NCI-H1417 treated with DMSO at 0.1 percent for 48 hours (cell line): Measurements from ENCODE around the gene KLF2.
"Not testable (repeated sequence)": the region's sequence is repeated elsewhere in the genome, so short reads cannot be mapped to it uniquely, and the experiment has no call there.

Experiments used
- DNase-seq: peaks from one replicate; lab custom pipeline; 2025; lab: John Stamatoyannopoulos, UW

Gene KLF2

GRCh38 chr19:16338470-16339360 is 14.1 kb downstream of the KLF2 start:
- no peak for DNase-seq

DNA sequence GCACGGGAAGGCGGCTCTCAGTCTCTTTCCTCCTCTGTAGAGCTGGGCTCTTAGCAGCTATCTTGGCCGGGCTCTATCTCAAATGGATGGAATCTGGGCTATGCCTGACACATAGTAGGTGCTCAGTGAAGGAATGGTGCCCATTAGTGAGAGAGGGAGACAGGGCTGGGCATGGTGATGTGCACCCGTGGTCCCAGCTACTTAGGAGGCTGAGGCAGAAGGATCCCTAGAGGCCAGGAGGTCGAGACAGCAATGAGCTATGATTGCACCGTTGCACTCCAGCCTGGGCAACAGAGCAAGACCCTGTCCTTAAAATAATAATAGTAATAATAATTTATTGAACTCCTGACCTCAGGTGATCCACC is 14.7 kb downstream of the KLF2 start:
- no peak for DNase-seq

GRCh38 chr19:16340092-16340491 is 15.5 kb downstream of the KLF2 start:
- DNase-seq: no peak

GRCh38 chr19:16340654-16341053 is 16.0 kb downstream of the KLF2 start:
- DNase-seq: no peak

DNA sequence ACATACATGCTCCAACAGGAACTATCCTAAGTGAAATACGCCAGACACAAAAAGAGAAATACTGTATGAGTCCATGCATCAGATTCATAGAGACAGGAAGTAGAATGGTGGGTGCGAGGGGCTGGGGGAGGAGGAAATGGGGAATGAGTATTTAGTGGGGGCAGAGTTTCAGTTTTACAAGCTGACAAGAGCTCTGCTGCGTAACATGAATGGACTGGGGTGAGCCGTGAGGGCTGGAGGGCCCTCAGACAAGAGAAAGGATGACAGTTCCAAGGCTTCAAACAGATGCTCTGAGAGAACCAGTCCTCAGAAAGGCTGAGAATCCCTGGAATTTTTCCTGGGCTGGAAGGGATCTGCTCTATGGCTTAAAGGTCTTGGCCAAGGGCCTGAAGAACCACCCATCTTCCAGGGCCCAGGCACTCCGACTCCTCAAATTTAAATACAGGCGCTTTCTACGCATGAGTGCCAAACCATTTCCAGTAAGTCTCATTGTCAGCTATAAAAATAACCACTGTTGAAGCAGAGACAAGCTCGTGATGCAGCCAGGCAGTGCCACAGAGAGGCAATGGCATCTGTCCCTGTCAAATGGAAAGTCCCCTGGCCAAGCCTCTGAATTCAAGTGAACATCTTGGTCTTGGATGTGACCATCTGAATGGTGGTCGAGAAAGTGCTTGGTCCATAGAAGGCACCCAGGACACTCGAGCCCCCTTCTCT is 17.5 kb downstream of the KLF2 start:
- no peak for DNase-seq

GRCh38 chr19:16343156-16343555 is 18.5 kb downstream of the KLF2 start:
- DNase-seq: no peak

DNA sequence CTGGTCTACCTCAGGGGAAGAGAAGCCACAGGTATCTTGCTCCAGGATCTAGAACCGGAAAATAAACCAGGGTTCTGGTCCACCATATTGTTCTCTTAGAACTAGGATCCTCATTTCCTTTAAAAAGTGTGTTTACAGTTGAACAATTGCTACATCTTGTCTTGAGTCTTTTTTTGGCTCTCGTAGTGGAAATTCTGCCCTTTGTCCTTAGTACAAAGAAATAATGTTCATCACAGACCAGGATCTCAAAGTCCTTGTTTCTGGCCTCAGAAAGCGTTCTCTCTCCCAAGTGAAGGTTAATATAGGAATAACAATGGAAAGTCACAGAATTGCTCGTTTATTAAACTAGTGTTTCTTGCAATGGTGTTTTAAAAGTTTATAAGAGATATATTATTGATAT is 20.8 kb downstream of the KLF2 start:
- DNase-seq: no peak

DNA sequence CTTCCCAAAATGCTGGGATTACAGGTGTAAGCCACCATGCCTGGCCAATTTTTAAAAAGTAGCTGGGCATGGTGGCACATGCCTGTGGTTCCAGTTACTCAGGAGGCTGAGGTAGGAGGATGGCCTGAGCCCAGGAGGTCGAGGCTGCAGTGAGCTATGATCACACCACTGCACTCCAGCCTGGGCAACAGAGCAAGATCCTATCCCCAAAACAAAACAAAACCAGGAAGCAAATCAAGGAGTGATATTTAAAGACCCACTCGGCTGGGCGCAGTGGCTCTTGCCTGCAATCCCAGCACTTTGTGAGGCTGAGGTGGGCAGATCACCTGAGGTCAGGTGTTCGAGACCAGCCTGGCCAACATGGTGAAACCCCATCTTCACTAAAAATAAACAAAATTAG is 22.5 kb downstream of the KLF2 start:
- not testable (repeated sequence) for DNase-seq

DNA sequence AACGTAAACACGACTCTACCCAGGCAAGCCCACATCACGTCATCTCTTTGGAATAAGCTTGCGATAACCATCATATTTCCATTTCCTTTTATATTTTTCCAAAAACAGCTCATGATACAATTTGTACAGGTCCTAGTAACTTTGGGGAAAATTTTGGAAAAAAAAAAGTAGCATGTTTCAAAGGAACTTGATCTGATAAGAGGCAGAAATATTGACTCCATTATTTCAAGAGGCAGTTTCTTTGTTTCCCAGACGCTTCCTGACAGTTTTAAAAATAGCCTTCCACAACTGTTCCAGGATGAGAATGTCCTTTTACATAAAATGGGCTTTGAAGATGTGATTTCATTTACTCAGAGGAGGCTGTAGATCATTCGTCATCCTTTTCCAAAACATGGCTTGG is 23.1 kb downstream of the KLF2 start:
- DNase-seq: no peak

DNA sequence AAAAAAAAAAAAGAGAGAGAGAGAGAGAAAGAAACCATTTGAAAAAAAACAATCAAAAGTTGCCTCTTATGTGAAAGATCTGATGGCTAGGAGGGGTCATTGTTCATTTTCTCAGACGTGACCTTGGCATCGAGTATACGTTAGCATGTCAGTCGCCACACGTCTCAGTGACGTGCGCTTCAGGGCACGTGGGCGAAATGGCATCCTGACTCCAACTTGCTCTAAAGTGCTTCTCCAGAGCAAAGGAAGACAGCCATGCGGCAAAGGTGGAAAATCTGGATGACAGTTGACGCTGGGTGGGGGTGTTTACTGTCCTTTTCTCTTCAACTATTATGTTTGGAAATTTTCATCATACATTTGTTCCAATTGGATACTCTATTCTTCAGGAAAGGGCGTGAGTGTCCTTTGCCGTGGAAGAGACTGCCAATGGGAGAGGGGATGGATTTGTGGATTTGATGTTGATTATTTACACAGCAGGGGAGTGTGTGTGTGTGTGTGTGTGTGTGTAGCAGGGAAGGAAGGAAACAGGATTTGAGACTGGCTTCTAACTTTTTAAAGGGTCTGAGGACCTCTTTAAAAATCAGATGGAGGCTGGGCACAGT is 25.0 kb downstream of the KLF2 start:
- DNase-seq: no peak

DNA sequence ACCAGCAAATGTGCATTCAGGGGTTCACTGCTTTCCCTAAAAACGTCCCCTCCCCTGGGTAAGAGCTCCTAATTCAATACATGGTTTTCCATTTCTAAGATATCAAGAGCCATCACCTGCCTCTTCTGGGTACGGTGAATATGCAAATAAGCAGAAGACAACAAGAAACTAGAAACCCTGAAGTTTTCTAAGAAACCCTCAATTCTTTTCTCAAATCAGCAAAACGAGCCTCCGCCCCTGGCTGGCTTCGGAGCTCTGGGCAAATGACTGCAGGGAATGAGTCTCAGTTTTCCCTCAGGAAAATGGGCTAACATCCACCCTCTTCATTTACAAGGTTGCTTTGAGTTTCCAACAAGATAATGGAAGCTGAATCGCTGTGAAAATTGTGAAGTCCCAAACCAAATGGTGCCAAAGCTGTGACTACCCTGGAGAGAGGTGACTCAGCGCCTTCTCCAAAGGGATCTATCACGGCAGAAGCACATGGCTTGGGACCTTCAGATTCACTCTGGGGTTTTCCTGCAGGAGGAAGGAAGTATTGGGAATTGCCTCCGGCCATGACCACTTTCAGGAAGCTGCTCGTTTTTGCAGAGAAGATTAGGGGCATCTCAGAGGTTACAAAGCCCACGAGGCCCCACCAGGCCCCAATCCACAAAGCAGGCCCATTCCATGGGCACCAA is 26.6 kb downstream of the KLF2 start:
- DNase-seq: no peak

GRCh38 chr19:16355293-16356043 is 30.8 kb downstream of the KLF2 start:
- no peak for DNase-seq

DNA sequence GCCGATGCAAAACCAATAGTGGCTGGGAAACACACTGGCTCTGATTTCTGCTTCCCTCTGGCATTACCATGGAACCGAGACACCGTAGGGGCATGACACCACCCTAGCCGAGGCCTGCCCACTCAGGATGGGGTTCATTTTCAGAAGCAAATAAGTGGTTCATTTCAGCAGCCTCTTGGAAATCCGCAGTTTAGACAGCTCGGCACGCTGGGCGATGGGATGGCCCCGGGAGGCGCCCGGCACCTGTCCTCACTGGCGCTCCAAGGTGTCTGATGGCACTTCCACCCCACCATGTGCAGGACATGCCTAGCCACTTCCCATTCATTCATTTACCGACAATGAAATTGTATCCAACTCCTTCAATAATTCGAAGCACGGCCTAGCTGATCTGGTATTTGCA is 33.8 kb downstream of the KLF2 start:
- DNase-seq: no peak

GRCh38 chr19:16359074-16359473 is 34.4 kb downstream of the KLF2 start:
- DNase-seq: no peak

DNA sequence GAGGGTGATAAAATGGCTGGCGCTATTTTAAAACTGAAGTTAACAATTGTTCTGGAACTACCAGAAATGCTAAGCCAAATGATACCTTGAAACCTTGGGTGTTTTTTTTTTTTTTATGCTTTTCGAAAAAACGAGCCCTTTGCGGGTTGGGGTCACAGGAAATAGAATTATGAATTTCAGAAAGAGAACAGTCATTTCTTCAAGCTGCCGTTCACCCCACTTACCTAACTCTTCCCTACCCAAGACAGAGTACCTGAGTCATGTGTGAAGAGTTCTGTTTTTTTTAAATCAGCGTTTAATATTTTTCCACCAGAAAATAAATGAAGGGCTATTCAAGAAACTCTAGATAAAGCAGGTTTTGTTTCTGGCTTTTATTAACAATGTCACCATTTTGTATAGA is 35.3 kb downstream of the KLF2 start:
- no peak for DNase-seq

DNA sequence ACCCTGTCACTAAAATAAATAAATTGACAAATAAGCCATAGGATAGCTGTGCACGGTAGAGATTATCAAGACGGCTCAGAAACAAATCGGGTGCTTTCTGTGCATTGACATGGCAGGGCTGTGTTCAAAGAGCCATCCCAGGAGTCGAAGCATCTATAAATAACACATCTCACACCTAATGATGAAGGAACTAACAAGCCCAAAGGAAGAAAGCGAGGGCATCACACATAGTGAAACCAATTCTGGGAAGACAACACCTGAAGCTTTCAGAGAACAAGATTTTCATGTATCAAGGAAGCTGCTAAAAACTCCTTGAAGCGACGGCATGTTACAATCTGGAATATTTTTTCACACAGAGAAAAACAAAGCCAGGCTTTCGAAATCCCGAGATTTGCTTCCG is 36.1 kb downstream of the KLF2 start:
- no peak for DNase-seq

- no peak for DNase-seq
Measured at GRCh38 chr19:16361254-16361653, 36.6 kb downstream of the KLF2 start.

DNA sequence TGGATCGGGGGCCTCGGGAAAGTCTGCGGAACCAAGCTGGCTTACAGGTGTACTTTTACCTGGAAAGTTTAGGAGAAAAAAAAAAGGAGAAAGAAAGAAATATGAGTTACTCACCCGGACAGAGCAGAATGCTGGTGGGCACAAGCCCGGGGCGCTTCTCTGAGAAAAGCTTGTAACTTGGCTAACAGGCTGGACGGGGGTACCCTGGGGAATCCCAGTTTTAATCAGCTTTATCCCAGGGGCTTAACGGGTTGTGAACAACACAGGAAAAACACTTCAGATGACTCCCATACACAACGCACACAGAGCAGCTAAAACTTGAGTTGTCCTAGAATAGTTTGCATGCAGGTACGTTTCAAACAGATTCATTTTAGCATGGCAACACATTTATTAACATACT is 37.3 kb downstream of the KLF2 start:
- no peak for DNase-seq

DNA sequence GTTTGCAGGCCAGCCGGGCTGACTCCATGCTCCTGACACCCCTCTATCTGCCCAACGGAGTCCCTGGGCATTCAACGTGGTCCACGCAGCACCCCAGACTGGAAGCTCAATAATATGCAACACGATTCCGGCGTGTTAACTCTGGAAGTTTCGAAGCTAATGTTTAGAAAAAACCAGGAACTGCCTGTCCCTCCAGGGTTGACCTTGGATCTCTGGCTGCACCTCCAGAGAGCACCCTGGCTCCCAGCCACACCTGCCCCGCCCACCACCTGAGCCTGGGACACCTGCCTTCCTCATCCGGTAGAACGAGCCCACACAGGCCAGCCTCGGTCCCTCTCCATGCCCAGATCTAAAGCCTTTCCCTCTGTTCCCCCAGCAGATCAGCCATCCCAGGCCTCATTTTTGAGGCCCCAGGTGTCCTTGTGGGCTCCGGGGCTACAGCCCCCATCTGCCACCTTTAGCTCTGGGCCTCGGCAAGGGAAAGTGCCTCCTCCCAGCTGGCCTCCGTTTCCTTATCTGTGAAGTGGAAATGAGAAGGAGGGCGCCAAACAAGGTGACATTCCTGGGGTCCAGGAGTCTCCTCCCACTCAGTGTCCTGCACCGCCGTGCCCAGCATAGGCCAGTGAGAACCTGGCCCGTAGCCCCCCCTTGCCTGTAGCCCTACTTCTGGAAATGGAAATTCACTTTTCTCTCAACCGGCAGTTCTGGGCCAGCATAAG is 38.7 kb downstream of the KLF2 start:
- DNase-seq: no peak

DNA sequence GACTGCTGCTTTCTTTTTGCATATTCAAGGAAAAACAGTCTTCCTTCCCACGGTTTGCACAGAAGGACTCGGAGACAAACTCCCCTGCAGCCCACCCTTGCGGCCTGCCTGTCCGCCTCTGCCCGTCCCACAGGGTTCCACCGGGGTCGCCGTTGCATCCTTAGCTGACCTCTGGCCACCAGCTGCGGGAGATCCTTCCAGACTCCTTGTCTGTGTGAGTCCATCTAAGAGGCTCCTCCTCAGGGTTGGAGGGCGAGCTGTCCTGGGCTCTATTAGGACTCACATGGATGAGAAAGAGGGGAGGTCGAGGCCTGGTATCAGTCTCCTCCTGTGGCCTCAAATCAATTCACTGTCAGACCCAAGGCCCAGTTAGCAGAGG is 39.2 kb downstream of the KLF2 start:
- no peak for DNase-seq

DNA sequence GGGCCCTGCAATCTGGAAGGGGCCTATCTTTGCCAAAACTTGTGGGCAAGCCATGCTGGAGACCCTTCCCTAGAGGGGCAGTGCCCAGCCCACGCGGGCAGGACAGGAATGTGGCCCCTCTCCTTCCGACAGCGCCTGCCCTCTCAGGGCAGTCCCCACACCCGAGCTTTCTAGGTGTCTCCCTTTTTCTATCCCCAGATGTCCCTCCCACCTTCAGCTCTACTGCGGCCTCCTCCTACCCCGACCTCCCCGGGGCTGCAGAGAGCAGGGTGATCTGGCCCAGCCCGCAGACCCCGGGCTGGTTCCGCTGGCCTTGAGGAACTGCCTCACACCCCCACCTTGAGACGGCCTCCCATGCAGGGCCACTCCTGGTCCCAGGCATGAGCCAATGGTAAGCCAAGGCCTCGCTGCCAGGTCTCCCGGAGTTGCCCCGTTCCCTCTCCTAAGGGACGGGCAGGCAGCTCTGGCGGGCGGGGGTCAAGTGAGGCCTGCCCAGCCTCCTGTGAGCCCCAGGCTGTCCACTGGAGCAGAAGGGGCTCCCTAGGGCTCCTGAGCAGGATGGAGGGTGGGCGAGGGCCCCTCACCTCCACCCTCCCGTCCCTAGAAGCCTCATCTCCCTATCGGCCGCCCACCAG is 39.7 kb downstream of the KLF2 start:
- DNase-seq: no peak
